ENCODE measurements around the gene DSTN.

Gene DSTN

DNA sequence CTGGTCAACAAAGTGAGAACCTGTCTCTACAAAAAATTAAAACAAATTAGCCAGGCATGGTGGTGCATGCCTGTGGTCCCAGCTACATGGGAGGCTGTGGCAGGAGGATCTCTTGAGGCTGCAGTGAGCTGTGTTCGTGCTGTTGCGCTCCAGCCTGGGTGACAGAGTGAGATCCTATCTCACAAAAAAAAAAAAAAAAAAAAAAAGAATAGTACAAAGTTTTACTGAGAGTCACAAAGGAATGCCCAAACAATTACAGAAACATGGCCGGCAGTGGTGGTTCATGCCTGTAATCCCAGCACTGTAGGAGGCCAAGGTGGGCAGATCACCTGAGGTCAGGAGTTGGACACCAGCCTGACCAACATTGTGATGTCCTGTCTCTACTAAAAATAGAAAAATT, 14.8 kb upstream of the DSTN start:
- DNase-seq: no peak

DNA sequence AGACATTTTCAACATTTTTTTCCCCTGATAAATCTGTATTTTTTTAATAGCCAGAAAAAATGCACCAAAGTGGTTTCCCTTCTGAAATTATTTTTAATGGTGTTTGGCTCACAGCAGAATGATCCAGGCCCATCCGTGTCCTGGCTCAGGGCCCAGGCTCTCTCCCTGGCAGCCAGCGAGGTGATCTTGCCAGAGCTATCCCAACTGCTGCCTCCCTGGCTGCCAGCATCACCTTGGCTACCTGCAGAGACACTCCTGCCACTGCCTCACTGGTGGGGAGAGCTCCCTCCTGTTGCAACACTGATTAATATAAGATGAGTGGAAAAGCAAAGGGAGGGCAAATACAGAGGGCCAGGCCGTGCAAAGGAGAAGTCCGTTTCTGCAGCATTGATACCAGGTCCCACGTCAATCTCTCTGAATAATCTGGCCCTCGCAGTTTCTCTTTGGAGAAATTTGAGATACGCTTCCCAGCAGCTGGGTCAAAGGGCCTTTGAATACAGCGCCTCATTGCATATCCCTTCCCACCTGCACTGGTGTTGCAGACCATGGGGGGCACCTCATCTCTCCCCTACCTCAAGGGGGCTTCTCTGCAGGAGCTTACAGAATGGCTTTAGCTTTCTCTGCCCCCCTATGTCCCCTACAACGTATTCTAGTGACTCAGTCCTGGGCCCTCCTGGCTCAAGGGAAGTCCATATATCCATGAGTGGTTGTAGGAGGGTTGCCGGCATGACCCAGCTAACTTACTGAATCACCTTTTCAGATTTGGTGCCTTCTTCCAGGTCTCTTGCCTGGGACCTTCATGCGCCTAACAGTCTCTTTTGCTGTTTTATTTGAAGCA, 12.8 kb upstream of the DSTN start:
- peak; percentile 82 for DNase-seq

DNA sequence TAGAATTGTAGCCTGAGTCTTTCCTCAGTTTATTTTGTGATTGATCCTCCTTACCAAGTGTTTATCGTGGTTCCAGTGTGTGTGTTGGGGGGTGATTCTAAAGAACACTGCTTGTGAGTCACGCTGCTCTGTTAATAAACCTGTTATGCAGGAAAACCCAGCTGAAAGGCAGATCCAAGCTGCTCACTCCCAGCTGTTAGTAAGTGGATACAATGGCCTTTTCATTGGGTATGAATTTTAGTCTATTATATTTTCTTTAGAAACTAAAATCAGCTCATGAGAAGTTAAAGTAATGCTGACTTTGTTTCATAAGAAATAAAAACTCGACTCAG, 12.2 kb upstream of the DSTN start:
- DNase-seq: peak; percentile 78

- no peak for DNase-seq
These were observed 11.5 kb upstream of the DSTN start for GRCh38 chr20:17558154-17558940.

GRCh38 chr20:17558941-17559304, 11.0 kb upstream of the DSTN start:
- DNase-seq: no peak

- no peak for DNase-seq
These were observed 10.5 kb upstream of the DSTN start for GRCh38 chr20:17559338-17559737.

- DNase-seq: no peak
These were observed 9.4 kb upstream of the DSTN start for GRCh38 chr20:17560344-17561074.

GRCh38 chr20:17562804-17563305, 7.0 kb upstream of the DSTN start:
- DNase-seq: no peak

DNA sequence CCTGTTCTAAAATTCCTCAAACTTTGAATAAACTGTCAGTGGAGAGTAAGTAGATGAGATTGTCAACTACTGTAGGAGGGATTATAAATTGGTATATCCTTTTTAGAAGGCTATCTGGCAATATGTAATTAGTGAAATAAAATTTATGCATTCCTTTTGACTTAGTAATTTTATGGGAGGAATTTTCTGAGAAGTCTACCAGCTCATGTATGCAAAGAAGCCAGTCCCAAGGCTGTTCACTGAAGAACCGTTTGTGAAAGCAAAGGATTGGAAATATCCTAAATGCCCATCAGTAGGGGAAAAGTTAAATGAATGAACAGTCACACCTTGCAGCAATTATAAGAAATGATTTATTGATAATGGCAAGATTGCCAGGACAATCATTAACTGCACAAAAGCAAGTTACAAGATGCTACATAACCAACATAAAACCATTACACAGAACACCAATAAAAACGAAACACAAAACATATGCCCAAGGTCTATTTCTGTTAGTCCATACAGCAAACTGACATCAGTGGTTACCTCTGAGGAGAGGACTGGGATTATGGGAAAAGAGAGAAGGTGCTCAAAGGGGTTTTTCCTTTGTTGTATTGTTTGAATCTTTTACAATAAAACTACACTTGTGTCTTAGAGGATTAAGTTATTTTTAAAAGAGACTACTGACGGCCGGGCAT, 4.6 kb upstream of the DSTN start:
- DNase-seq: no peak

- DNase-seq: no peak
These were observed 3.5 kb upstream of the DSTN start for GRCh38 chr20:17566345-17566744.

GRCh38 chr20:17568045-17568788, 1.7 kb upstream of the DSTN start:
- no peak for DNase-seq

DNA sequence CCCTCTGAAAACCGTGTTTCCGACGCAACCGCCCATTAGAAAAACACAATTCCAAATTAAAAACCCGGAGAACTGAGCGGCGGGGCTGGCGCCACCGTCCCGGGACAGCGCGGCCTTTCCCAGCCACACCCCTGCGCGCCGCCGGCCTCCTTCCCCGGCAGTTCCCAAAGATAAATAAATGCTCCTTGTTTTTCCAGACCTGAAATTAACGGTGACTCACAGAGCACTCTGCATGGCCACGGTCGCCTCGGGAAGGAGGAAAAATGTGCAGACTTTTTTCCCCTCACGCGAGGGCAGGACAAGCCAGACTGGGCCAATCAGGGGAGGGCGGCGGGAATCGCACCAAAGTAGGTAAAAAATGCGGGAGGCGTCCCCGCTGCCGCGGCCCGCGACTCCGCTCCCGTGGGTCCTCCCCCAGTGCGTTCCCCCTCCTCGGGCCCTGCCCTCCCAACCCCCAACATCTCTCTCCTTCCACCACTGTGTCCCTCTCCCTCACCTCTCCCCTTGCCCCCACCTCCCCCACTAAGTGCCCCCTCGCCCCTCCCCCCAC, 828 bp upstream of the DSTN start:
- peak; percentile 26 for DNase-seq

DNA sequence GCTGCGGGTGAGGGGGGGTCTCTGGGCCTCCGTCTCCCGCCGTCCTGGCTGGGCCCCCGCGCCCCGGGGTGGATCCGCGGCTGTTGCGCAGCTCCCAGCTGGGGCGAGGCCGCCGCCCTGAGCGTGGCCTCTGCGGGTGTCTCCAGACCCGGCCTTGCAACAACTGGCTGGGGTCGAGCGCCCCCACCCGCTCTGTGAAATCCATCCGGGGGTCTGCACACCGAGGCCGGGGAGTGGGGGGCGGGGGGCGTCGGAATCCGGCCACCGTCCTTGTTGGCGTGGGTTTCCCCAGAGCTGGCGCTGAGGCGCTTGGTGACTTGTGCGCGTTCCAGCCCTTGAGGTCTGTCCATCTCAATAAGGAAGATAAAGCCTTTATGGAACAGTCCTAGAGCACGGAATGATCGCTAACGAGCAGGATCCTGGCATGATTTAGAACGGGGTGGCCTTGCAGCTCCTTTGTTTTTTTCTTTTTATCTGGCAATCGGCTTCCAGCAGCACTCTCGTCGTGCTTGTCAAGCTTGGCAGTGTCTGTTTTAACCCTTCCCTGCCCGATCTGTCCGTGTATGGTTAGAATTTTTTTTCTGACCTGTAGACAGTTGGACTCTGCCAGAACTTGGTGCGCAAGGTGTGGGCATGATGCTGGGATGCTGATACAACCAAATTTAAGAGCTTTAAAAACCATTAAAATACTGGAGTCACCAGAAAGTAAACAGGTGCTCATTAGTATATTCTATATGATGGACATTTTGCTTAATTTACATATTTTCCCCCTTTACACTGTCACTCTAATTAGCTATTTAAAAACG, 675 bp downstream of the DSTN start:
- DNase-seq: peak; percentile 39

- DNase-seq: no peak
These were observed 1.3 kb downstream of the DSTN start for GRCh38 chr20:17571153-17571527.

- DNase-seq: peak; percentile 37
These were observed 2.3 kb downstream of the DSTN start for GRCh38 chr20:17572034-17572638.

- DNase-seq: no peak
These were observed 3.6 kb downstream of the DSTN start for GRCh38 chr20:17573463-17573862.

- DNase-seq: no peak
These were observed 6.3 kb downstream of the DSTN start for GRCh38 chr20:17576215-17576614.

DNA sequence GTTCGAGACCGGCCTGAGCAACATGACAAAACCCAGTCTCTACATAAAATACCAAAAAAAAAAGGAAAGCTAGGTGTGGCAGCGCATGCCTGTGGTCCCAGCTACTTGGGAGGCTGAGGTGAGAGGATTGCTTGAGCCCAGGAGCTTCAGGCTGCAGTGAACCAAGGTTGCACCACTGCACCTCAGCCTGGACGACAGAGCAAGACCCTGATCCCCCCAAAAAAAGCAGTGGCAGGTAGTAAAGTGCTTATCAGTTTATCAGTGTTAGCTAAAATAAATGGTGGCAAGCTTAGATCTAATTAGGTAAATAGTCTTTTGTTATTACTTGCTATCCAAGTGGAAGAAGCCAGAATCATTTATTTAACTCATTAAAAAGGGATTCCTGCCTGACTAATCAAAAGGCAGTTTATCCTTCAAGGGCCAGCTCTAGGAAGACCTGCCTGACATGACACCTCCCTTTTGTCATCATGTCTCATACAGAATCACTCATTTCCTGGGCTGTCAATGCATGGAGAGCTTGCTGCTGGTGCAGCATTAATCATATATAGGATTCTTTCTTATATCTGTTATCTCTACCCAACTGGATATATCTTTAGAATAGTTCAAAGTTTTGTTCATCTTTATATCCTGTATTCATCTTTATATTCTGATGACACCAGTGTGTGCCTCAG, 9.6 kb downstream of the DSTN start:
- no peak for DNase-seq

- DNase-seq: no peak
These were observed 11.0 kb downstream of the DSTN start for GRCh38 chr20:17580895-17581294.

DNA sequence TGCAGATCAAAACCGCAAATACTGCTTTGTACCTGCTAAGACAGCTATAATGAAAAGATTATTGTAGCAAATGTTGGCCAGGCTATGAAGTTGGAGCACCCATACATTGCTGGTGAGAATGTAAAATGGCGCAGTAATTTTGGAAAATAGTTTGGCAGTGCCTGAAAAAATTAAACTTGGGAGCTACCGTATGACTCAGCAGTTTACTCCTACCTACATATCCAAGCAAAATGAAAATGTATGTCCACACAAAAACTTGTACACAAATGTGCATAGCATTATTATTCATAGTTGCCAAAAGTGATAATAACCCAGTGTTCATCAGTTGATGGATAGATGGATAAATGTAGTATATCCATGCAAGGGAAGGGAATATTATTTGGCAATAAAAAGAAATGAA, 13.3 kb downstream of the DSTN start:
- no peak for DNase-seq
